Spleen (tissue), 7 donors: ENCODE data around the gene ASAP2.

ENCODE experiments used
- CTCF ChIP-seq, 11 experiments: fragments of 200-600 bp in 7 of 11; fragments of 450-650 bp in 4 of 11; sonication (generic) in 4 of 11; IDR thresholded peaks in 8 of 11; conservative IDR thresholded peaks in 3 of 11; 1 replicate in 7 of 11; 2 replicates in 4 of 11; pipeline versions ENCODE4 v1.4.0 to v1.8.0; 2016 to 2021; ENCODE audit warnings: antibody characterized with exemption in 11 of 11, inconsistent platforms in 4 of 11, mild to moderate bottlenecking in 1 of 11
- POLR2AphosphoS5 ChIP-seq, 3 donors: sonication (generic); formaldehyde crosslinking; IDR thresholded peaks; one replicate each; pipeline ENCODE4 v1.5.1; 2017; ENCODE audit warnings: antibody characterized with exemption in 3 of 3
- donor health status: DM: no; HTN: no; CAD: no; lungs with moderate emphysema.
- donor health status: DM: no; HTN: no; CAD: no.
- donor health status: DM: no; HTN: no; CAD: no.

- no peak for TF ChIP-seq CTCF (IDR thresholded peaks at IDR 0.05 in 8 of 11, conservative IDR thresholded peaks at IDR 0.05 in 3 of 11)
- no peak for TF ChIP-seq POLR2AphosphoS5 (IDR thresholded peaks at IDR 0.05)
Observed at GRCh38 chr2:9390991-9391390, 184.4 kb downstream of the ASAP2 start.
